Fibroblast of skin of scalp (primary cell): ENCODE data around the gene ARHGAP22.
A peak's percentile ranks its signal among the peaks of the same experiment; 100 is the strongest.

Experiments
- DNase-seq: peaks from one replicate; pipeline ENCODE4 v3.0.0-alpha.2; 2013

ARHGAP22 gene

GRCh38 chr10:48632166-48632565 lies 27.3 kb upstream of the ARHGAP22 start:
- DNase-seq = peak; percentile 53

DNA sequence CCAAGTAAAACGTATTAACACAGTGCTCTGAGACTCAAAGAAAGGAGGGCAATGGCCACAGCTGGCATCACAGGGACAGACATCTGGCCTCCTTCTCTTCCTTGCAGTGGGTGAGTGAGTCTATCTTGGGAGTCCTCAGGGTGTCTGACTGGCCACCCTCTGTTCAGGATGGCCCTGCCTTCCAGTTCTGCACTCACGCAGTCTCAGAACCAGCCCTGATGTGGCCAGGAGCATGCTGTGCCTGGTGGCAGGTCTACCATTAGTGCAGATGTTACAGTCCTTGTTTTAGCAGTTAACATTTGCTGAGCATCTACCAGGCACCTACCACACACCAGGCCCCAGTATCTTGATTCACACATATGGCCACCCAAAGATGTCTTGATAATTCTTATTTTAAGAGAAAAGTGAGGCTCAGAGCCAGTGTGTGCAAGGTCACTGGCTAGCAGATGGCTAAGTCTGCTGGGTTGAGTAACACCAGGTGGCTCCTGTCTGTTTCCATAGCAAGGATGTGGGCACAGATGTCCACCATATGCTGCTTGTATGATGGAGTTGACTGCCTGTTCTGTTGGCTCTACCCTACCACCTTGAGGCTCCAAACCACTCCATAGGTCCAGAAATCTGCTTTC lies 23.2 kb upstream of the ARHGAP22 start:
- DNase-seq = no peak

DNA sequence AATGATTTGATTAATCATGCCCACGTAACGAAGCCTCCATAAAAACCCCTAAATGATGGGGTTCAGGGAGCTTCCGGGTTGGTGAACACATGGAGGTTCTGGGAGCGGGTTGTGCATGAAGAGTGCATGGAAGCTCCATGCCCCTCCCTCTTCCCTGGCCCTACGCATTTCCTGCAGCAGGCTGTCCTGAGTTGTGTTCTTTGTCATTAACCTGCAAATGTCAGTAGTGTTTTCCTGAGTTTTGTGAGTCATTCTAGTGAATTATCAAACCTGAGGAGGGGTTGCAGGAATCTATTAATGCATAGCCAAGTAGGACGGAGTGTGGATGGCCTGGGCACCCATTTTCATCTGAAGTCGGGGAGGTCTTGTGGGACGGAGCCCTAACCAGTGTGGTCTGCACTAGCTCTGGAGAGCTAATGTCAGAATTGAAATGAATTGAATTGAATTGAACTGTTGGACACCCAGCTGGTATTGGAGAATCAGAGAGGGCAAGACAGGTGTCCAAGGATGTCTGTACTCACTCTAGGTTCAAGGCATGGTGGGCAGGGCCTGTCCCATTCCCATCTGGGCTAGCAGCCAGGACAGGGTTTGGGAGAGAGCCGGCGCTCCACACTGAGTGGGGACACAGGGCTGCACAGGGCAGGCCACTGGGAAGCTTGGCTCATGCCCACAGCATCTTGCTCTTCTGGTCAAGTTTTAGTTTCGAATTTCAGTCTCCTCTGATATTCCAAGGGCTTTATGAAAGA lies 22.3 kb upstream of the ARHGAP22 start:
- no peak for DNase-seq

- peak; percentile 23 for DNase-seq
Observed at GRCh38 chr10:48626447-48626846, 21.6 kb upstream of the ARHGAP22 start.

DNA sequence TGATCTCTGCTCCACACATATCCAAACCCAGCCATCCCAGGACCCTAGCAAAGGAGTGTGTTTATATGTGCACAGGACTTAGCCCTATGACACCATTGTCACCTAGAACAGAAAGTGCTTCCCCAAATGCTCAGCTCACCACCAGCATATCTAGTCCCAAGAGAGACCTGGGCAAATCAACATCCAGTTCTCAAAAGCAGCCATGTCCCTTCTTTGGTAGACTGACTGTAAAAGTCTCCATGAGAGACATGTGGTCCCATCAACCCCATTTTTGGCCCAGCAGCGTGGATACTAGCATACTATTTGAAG lies 20.9 kb upstream of the ARHGAP22 start:
- no peak for DNase-seq

DNA sequence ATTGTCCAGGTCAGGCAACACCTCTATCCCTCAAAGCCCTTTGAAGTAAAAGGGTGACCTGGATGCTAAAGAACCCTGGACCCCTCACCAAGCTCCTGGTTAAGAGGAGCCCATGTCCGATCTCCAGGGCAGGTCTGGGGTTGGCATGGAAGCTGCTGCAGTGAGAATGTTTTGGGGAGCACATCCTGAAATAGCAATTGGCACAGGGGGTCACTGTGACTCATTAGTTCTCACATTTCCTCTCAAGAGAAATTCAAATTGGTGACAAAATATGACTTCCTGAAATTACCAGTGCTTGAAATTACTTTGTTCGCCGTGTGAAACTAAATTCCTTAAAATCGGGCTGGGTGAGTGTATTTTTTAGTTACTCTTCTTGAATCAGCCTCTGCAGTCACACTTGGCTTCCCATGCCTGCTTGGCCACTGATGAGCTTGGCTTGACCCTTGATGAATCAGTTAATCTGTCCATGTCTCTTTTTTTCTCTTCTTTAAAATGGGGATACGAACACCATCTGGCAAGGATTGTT lies 18.8 kb upstream of the ARHGAP22 start:
- DNase-seq = no peak

- no peak for DNase-seq
Observed at GRCh38 chr10:48623009-48623408, 18.1 kb upstream of the ARHGAP22 start.

DNA sequence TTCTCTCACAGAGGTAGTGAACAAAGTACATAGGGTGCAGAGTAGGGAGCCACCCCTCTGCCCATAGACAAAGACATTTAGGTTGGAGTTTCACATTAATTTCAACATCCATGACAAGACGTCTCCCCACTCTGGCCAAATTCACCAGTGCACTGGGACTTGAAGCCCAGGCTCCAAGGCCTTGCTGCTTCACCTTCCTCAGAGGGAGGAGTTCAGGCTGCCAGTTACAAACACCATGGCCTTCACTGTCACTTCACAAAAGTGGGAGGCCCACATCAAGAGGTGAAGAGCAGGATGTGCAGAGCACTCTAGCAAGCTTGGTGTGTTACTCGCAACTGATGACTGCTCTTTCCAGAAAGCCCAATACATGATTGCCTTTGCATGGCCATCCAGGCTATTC lies 15.8 kb upstream of the ARHGAP22 start:
- no peak for DNase-seq

- DNase-seq = no peak
Observed at GRCh38 chr10:48616436-48616835, 11.6 kb upstream of the ARHGAP22 start.

DNA sequence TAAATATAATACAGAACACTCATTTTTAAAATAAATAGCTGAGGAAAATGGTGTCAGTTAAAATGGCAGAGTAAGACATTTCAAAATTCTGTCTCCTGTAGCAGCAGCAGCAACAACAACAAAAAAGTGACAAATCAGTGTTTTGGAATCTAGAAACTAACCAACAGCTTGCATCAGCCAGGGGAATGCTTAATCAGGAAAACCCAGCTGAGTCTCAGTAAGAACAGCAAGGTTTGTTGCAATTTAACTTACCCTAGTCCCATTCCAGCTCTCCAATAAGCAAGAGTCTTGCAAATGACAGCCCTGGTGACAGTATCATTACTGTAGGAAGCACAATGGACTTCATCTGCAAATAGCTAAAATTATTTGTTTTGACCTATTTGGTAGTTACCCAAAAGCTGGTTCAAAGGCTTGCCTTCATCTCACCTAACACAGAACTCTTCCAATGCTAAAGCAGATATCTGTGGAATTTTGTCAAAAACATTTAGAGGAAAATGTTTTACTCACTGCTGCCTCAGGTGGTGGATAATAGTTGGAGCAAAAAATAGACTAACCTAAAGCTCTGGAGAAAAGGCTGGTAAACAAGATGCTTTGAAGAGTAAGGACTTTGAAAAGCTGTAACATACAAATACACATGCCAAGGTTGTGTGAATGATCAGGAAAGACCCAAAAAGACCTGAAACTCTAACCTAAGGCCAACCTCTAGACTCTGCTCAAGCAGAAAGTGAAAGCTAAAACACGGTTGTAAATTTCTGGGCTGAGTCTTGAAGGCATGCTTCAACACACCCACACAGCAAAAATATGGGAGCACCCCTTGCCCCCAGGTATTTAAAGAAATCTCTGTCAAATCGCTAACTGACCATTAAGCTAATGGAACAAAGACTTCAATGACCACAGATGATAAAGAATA lies 9.9 kb upstream of the ARHGAP22 start:
- peak; percentile 79 for DNase-seq

GRCh38 chr10:48613016-48613415 lies 8.1 kb upstream of the ARHGAP22 start:
- DNase-seq = no peak

DNA sequence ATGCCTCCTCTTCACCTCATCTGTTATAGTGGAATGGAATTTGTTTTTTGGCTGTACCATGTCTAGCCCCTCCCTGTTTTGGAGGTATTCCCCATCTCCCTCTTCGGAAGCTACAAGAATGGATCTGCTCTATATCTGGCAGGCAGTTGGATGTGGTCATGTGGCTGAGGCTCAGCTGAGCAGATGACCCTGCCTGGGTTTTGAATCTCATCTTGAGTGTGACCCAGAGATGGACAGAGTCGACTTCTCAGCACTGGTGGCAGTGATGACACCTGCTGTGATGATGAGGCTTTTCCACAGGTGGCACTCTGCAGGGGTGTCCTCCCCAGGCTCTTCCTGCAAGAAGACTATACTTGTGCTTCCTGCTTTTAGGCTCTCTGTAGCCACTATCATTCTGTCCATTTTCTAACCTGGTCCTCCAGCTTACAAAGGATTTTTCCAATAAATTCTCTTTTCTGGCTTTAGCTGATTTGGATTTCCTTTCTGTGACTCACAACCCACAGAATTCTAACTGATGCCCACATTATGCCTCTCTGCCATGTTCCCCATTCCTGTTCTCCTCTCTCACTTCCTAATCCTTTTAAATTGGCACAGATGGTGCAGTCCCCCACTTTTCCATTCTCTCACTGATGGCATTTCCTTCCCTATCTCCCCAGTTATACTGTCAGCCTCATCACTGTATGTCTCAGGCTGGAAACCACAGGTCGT lies 7.5 kb upstream of the ARHGAP22 start:
- peak; percentile 50 for DNase-seq

GRCh38 chr10:48611133-48611532 lies 6.3 kb upstream of the ARHGAP22 start:
- DNase-seq = no peak

GRCh38 chr10:48610585-48611093 lies 5.8 kb upstream of the ARHGAP22 start:
- no peak for DNase-seq

DNA sequence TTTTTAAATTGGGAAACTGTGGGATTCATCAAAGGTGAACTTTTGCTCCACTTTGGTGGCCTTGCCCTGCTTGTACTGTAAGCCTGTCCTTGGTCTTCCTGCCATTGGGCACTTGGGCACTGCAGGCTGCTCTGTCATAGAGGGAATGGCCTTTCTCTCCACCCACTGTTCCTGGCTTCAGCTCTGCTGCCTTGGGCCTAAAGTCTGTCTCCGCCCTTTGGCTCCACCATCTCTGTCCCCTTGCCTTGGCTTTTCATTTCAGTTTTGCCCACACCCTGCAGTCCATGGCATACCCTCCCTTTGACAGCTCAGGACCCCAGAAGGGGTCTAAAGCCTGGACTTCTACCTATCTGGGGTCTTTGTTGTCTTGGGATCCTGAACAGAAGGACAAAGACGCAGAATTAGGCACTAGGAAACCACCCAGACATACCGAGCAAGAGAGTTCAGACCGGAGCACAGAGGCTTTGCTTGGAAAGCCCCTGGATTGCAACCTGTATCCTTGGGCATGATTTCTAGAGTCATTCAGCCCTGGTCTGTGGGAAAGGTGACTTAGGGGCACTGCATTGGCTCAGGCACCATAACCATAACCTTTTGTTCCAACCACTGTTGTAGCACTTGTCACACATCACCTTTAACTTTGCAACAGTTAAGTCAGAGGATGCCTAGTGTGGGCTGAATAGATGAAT lies 5.2 kb upstream of the ARHGAP22 start:
- no peak for DNase-seq

DNA sequence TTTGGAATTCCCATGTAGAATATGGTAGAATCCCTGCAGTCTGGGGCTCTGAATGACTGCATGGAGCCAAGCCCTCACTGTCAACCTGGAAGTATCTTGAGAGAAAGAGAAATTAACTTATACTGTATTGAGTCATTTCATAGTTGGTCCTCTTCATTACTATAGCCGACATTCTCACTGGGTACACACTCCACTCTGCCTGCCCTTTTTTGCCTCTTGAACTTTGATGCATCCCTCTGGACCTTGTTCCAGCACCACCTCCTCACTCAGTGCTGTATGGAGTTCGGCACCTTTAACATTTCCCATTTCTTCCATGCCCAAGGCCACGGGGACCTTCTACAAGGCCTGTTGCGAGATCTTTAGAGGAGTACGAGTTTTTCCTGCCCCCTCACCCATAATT lies 4.6 kb upstream of the ARHGAP22 start:
- DNase-seq = no peak

DNA sequence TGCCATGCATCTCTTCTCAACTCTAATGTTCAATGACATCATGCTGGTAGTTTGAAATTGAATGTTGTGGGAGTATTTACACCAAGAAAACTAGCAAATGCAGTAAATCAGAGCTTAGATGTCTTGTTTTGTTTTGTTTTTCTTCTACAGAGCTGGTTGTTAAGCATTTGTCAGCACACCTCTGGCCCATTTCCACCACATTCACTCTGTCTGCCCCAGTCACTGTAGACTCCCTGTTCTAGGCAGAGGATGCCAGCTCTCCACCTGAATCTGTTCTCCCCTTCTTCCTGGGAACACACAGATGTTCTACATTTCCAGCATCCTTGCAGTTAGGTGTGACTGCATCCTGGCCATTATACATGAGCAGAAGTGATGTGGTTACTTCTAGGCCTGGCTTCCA lies 4.1 kb upstream of the ARHGAP22 start:
- no peak for DNase-seq

GRCh38 chr10:48608279-48608681 lies 3.4 kb upstream of the ARHGAP22 start:
- peak; percentile 23 for DNase-seq

DNA sequence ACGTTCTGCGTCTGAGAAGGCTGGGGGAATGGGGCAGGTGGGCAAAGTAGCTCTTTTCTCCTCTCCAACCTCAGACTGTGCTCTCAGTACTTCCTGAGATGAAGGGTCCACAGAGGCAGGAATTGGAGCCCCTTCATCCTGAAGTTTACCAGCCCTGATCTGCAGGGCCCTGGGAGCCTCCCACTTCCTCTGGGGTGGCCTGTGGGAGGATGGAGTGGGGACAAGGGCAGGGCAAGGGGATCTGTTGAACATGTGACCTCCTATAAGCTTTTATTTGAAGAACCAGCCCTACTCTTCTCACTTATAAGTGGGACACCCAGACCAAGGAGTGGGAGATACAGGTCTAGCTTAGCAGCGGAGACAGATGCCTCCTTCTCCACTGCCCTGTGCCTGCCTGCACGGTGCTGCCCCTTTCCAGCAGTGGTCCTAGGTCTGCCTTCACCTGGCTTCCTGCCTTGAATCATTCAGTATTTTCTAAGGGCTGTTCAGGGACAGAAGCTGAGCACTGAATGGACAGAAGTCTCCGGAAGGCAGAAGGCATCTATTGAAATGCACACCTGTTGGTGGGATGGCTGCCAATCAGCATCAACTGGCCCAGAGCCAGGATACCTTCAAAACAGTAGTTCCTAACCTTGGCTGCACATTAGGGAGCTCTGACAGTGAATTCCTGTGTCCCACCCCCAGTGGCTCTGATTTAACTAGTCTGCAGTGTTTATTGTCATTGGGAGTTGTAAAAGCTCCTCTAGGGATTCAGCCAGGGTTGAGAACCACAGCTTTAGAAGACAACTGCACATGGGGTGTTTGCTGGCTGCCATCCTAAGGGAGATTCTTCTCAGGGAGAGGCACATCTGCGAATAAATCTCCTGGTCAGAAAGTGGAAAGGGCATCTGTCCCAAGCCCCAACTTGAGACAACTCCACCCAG lies 2.7 kb upstream of the ARHGAP22 start:
- no peak for DNase-seq

DNA sequence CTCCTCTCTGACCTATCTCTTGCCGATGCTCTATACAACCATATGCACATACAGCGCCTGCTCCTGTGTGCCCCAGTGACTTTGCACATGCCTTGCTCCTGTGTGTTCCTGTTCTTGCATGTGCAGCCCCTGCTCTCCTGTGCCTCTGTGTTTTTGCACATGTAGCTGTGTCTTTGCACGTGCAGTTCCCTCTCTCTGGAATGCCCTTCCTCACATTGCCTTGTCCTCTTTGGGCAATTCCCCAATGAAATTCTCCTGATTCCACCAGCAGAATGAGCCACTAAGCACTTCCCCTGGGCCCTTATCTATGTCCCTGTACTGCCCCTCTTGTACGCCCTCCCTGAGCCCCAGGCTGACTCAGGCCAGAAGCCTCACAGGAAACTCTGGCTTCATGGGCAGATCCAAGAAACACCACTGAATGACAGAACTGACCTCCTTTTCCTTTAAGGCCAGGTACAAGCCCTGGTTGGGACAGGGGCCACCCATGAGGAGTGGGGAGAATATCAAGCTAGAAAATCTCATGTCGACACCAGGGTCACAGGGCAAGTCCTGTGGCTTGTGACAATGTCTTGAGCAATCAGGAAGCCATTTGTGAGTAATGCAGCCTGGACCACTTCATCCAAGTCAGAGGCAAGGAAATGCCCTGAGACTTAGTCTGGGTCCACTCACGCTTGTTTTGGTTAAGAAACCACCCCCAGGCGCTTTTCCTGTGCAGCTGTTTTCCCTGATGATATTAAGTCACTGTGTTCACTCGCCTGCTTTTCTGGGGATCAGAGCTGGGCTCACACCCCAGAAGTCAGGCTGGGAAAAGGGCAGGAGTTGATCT lies 1.9 kb upstream of the ARHGAP22 start:
- DNase-seq = peak; percentile 86
